DMS53 (cell line): Measurements from ENCODE around the gene ESYT2.

Experiments used
- DNase-seq: peaks from one replicate; lab custom pipeline; 2025; lab: John Stamatoyannopoulos, UW

The ESYT2 gene

DNA sequence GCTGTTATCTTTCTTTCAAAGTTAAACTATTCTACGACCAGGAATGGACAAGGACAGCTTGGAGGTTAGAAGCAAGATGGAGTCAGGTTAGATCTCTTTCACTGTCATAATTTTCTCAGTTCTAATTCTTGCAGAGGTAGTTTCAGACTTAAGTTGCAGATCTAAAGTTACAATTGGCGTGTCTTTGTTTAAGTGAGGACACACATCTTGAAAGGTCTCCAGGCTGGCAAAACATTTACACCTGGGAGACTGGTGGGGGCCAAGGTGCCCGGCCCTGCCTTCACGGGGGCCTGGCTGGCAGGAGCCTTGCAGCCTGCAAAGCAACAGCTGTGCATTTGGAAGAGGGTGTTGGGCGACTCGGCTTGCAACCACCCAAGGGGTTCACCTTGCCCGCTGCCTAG, 25.4 kb upstream of the ESYT2 start:
- no peak for DNase-seq

DNA sequence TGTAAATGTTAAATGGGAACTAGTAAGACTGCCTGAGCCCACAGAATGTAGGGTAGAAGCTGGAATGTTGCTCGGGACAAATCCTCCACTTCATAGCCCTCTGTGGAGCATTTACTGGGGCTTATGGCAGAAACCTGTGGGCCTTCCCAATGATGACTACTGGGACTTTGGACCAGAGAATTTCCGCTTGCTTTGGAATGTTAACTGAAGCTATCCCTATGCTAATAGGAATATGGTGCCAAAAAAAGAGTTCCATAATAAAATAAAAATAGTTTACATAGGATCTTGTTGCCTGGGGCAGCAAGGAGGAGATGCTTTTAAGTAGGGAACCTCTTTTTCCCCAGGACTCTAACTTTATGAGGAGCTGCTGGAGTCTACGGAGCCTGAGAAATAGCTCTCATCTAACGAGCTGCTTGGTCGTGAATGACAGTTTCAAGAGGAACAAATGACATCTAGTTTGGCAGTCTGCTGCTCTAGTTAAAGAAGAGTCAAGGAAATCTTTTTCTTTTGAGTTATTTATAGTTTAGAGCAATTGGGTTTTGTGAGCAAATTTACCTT, 21.3 kb upstream of the ESYT2 start:
- no peak for DNase-seq

DNA sequence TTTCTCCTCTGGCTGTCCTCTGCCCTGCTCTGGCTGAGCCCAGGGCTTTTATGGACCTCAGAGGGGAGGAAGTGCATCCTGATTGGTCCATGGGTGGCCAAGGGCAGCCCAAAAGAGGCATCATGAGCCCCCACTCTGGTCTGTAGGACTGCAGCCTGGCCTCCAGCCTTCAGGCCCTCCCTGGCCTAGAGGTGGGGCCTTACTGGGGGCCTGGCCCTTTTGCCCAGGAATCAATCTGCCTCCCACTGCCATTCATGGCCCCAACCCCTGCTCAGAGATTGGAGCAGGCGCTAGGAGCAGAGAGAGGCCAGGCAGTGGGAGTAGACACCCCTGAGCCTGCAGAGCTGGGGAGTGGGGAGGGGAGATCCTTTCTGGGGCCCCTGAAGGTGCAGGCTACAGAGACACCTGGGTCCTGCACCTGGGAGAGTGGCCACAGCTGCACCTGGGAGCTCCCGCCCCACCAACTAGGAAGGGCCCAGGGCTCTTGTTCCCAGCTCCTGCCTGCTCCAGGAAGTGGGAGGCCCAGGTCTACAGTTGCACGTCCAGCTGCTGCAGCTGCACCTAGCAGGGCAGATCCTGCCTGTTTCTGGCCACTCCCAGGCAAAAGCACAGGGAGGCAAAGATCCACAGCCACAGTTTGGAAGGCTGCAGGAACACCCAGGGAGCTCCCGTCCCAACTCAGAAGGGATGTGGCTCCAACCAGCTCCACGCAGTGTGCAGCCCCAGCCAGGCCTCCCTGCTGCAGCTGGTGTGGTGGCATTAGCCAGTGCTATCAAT, 20.6 kb upstream of the ESYT2 start:
- peak; percentile 98 for DNase-seq

DNA sequence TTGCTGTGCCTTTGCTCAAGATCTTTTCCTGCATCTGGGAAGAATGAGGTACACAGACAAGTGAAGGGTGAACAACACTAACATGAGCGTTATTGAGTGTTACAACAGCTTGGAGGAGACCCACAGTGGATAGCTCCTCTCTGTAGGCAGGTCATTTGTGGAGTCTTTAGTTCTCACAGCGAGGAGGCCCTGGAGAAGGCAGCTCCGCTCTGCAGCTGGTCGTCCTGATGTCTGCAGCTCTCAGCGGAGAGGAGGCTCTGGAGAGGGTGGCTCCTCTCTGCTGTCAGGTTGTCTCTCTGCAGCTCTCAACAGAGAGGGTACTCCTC, 20.1 kb upstream of the ESYT2 start:
- no peak for DNase-seq

DNA sequence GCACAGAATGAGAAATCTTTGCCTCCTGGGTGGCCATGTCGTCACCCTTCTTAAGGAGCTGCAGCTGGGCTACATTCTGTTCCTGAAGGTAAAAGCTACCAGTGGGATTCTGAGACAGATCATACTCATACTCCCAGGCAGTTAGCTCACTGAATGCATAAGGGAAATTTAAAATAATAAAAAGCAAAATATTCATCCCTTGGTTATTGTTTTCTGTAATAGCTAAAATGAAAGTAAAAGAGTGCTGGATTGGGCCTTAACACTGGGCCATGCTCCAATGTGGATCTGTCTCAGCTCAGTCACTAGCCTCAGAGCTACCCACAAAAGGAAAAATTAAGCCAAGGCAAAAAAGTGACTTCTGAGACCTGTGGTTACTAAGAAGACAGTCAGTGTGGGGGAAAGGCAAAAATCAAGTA, 18.1 kb upstream of the ESYT2 start:
- DNase-seq = no peak

DNA sequence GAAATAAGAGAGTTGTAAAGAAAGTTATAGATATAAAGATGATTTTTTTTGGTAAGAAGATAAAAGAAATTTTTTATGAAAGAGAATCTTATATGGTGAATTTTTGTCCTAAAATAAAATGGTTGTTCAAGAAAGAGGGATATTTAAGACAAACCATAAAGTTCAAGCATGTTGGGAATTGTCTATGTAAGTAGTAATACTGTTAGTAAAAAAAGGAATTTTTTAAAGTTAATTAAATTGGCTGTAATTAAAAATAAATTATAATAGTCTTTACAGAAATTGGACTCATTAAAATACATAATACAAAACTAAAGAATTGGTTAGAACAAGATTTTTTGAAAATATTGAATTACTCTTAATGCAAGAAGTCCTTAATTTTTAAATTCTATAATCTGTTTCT, 17.0 kb upstream of the ESYT2 start:
- no peak for DNase-seq

DNA sequence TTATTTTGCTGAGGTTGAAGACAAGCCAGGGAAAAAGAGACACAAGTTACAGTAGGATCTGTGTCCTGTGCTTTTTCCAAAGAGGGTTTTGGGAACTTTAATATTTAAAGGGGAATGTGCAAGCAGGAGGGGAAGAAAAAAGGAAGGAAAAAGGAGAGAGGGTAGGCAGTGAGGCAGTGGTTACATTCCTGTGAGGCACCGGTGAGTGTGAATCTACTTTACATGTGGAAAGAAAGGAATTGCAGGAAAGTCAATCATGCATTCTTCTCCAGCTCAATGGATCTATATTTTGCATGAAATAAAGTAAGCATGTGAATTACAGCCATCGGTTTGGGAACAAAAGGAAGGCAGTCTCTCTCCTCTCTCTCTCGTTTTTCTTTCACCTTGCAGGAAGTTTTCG, 14.5 kb upstream of the ESYT2 start:
- DNase-seq = no peak

DNA sequence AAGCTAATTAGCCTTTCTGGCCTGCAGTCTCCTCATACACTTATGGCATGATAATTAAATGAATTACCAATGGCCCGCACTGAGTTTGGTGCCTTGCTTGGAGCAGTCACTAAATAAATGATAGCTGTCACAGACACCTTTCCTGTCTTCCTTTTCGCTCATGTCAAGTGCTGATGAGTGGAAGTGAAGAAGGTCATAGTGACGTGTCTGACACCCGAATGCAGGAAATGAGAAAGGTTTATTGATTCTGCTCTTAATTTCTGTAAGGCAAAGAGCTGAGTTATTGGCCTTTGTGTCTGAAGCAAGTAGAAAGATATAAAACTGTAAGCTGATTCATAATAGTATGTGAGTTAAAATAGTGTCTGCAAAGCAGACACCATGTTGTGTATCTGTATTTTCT, 13.2 kb upstream of the ESYT2 start:
- DNase-seq = peak; percentile 90

DNA sequence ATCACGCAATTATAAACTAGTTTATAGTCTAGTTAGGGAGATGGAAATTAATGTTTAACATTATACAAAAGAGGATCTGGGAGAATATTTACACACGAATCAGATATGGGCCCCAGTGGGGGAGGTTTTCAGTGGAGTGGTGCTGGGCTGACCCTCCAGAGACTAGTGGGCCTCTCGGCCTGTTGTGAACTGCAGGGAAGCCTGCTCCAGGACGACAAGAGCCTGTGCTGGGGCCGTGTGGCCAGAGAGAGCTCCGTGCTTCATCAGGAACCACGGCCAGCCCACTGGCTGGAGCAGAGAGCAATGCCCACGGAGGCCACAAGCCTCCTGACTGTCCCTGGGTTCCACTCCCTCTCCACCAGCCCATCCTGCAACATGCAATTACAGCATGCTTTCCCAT, 11.3 kb upstream of the ESYT2 start:
- DNase-seq = no peak

DNA sequence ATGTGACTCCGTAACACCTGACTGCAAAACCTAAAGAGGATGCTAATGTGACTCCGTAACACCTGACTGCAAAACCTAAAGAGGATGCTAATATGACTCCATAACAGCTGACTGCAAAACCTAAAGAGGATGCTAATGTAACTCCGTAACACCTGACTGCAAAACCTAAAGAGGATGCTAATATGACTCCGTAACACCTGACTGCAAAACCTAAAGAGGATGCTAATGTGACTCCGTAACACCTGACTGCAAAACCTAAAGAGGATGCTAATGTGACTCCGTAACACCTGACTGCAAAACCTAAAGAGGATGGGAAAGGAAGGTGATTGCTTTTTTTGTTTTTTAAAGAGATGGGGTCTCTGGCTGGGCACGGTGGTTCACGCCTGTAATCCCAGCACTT, 9.9 kb upstream of the ESYT2 start:
- peak; percentile 76 for DNase-seq

DNA sequence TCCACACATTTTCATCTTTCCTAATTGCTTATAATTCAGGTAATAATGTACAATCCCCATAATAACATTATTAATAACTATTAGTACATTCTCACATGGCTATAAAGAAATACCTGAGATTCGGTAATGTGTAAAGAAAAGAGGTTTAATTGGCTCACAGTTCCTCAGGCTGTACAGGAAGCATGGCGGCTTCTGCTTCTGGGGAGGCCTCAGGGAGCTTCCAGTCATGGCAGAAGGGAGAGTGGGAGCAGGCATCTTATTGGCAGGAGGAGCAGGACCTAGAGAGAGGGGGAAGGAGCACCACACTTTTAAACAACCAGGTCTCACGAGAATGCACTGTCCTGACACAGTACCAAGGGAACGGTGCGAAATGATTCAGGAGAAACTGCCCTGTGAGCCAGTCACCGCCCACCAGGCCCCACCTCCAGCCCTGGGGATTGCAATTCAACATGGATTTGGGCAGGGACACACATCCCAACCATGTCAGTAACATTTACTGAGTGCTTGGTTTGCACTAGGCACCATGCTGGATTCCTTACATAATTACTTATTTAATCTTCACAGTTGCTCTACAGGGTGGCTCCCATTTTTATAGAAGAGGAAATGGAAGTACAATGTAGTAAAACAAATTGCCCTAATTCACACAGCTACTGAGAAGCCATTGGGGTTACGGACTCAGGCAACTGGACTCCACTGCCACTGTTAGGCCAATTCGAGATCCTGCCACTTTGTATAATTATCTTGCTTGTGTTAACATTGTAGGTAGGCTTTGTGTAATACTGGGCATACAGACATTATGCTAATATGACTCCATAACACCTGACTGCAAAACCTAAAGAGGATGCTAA, 8.7 kb upstream of the ESYT2 start:
- DNase-seq = peak; percentile 45

DNA sequence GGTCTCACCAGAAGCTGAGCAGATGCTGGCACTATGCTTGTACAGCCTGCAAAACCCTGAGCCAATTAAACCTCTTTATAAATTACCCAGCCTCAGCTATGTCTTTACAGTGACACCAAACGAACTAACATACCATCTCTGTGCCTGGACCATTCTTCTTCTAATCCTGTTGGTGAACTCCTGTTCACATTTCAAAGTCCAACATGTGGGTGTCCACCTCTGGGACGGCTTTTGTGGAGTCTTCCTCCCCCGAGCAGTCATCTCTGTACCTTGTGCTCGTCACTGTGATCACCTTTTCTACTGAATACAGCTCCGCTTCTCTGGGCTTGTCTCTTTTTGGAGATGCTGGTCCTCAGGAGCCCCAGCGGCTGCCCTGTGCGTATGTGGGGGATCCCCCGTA, 7.4 kb upstream of the ESYT2 start:
- no peak for DNase-seq

DNA sequence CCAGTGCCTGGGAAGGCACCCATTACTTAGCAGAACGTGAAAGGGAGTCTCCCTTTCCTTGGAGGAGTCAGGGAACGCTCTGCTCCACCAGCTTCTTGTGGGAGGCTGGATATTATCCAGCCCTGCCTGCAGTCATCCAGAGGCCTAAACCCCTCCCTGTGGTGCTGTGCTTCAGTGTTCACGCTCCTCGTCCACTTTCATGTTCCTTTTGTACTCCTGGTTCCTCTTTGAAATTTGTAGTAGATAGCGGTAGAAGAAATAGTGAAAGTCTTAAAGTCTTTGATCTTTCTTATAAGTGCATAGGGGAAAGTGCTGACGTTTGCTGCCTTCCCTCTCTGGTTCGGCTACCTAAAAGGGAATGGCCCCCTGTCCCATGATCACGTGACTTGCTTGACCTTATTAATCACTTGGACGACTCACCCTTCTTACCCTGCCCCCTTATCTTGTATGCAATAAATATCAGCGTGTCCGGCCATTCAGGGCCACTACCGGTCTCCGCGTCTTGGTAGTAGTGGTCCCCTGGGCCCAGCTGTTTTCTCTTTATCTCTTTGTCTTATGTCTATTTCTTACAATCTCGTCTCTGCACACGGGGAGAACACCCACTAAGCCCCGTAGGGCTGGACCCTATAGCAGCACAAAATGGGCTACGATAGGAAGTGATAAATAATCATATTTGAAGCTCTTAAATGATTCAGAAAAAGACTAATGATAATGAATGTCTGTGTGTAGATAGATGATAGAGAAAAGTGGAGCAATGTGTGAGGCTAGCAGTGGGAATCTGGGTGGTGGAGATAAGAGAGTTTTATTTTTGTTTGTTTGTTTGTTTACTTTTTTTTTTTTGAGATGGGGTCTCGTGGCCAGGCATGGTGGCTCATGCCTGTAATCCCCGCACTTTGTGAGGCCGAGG, 5.8 kb upstream of the ESYT2 start:
- DNase-seq = no peak

DNA sequence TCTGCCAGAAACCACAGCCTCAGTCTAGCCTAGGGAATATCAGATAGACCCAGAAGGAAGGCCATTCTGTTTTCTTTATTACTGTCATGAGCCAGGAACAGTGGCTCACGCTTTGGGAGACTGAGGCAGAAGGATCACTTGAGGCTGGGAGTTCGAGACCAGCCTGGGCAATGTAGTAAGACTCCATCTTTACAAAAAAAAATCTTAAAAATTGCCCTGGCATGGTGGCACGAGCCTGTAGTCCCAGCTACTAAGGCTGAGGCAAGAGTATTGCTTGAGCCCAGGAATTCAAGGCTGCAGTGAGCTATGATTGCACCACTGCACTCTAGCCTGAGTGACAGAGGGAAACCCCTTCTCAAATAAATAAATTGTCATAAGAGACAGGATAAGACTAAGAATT, 3.7 kb upstream of the ESYT2 start:
- no peak for DNase-seq

DNA sequence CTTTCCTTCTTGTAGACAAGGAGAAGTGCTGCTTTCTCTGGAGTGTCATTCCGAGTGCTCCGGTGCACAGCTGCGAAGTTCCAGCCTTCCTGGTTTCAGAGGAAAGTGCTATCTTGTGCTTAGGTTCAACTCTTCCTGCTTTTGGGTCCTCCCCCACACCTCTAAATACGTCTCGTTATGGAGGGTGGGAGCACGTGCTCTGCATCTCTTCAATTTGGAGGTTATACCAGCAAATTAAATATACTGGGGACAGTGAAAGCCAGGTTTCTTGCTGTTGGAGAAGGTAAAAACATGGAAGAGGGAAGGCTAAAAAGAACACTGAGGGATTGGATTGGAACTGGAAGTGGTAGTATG, 2.4 kb upstream of the ESYT2 start:
- DNase-seq = no peak

DNA sequence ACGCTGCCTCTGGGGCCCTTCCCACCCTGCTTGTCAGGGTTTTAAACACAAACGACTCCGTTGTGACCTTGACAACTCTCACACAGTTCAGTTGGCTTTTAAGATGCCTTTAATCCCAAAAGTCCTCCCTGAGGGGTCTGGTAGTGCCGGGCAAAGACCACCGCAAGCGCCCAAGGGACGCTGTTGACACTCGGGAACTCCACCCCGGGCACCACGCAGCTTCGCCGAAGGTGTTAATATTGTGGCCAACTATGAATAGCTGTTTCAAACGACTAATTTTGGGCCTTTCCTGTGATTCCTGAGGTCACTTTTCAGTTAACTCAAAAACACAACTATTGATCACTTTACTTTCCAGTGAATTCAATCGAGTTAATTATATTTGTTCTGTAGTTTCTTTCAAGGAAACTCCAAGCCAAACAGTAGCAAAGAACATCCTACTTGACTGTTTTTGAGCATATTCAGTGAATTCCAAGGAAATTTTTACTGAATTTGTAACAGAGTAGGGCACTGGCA, 958 bp upstream of the ESYT2 start:
- DNase-seq = no peak

DNA sequence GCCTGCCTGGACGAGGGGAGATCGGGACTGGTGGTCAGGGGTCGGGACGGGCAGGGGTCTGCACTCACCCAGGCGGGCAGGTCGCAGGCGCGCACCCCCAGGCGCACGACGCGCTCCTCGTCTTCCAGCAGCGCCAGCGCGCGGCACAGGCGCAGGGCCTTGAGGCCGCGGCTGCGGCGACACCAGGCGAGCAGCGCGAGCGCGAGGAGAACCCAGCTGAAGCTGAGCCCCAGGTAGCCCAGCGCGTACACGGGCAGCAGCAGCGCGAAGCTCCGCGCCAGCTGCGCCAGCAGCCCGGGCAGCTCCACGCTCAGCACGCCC, 328 bp downstream of the ESYT2 start:
- DNase-seq = peak; percentile 96

DNA sequence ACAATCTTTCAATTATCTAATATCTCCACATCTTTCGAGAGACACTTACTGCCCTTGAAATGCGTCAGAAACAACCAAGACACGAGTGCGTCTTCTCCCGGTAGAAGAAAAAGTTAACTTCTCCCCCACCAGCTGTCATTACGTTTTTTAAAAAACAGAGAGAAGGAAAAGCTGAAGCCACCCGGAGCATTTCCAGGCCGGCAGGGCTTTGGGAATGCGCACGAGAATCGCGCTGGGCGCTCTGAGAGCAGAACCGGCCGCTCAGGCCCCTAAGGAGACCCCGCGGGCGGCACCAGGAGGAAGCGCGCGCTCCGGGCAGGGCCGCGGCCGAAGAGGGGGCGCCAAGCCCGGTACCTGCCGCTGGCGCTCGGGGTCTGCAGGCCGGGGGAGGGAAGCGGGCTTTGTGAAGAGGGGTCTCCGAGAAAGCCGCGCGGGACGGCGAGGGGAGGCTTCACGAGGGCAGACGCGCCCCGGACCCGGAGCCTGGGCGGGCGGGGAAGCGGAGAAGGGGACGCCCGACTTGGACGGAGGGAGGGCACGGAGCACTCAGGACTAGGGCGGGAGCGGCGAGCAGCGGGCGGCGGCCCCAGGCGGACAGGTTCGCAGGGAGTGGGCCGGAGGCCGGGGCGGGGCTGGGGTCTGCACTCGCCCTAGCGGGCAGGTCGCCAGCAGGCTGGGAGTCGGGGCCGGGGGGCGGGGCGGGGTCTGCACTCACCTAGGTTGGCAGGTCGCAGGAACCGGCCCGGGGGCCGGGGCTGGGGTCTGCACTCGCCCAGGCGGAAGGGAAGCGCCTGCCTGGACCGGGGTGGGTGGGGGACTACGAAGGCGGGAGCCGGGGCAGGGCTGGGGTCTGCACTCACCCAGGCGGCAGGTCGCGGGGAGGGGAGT, 932 bp downstream of the ESYT2 start:
- peak; percentile 68 for DNase-seq

DNA sequence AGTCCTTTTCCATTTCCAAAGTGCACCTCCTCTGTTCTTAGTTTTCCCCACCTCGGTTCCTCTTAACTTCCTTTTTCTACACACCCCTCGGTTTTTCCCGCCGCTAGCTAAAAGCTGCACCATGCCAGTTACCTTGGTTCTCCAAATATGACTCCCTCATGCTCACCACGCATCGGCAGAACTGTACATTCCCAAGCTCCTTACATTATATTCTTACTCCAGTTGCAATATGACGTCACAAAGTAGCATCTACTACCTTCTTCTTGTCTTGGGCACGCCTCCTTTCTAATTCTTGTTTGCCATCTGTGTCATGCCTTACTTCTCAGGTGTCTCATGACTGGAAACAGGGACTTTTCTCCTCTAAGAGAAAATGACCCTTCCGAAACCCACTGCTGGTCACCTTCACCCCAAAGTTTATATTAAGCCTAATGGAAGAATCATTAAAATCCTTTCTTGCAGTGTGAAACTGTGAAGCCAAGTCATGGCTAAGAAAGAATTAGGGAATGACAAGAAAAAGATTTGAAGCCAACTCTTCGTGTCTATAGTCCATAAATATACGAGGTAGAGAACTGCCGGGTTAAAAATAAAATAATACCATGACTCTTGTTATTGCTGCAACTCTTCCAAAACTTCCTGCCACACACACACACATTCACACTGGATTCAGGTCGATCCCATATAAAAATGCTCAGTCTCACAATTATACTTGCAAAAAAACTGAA, 1.7 kb downstream of the ESYT2 start:
- DNase-seq = peak; percentile 51

DNA sequence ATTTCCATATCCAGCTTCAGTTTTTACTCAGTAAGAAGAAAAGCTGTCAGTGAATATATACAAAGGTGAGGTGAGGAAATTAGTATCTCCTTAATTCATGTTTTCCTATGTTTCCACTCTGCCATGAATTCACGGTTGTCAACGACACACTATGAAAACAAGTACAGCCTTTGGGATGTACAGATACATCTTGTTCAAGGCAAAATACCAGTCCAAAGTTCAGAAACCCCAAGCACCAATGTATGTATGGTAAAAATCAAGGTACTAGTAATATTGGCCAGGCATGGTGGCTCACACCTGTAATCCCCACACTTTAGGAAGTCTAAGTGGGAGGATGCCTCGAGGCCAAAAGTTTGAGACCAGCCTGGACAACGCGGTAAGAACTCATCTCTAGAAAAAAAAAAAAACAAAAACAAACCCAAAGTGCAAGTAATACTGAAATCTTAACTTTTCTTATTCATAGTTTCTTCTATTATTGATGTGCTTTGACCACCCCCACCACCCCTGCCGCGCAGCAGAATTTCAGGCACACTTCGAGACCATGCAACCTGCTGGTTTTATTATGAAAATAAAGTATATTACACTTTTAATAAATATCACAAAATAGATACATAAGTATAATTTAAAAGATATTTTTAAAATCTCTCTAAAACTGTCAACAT, 3.5 kb downstream of the ESYT2 start:
- DNase-seq = no peak
